ENCODE results near the gene SOHLH2. TPM values are rescaled to one million over a fixed set of nuclear protein-coding genes. Genes with fewer than 3 reads are reported as not detected.
A peak's percentile ranks its signal among the peaks of the same experiment; 100 is the strongest.

Gene SOHLH2
- polyA plus RNA-seq, 3 donors: 0.72 to 3.4 (median 3.0) TPM

DNA sequence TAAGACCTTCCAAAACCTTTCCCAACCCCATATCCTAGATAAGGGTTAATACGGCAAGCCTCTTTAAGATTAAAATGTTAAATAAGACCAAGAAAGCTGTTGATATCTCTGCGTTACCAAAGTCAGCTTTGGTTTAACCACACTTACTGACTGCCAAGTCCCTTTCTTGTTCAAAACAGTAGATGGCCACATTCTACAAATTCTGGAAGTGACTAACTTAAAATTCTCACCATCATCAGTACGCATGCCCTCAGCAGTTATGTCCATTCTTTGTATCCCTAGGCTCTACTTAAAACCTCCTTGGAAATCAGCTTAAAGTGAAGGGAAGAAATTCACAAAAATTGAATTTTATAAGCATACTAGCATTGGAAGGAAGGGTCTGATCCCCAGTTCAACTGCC is 23.6 kb downstream of the SOHLH2 start:
- no peak for DNase-seq (ENCODE audit: low read depth in 3 of 3, low spot score in 2 of 3)

DNA sequence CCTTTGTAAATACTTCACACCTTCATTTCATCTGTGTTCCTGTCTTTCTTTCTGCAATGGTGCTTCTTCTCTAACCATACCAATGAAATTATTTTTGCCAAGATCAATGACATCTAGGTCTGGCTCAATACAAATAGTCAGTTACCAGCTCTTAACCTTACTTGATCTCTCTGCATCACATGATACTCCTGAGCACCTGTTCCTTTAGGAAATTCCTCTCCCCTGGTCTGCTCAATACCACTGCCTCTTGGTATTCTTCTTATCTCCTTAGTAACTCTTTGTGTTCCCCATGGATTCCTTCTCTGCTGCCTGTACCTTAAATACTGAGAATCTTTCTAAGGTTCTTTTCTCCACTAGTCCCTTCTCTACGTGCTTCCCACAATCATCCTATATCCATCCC is 25.9 kb downstream of the SOHLH2 start:
- DNase-seq (ENCODE audit: low read depth in 3 of 3, low spot score in 2 of 3): no peak

DNA sequence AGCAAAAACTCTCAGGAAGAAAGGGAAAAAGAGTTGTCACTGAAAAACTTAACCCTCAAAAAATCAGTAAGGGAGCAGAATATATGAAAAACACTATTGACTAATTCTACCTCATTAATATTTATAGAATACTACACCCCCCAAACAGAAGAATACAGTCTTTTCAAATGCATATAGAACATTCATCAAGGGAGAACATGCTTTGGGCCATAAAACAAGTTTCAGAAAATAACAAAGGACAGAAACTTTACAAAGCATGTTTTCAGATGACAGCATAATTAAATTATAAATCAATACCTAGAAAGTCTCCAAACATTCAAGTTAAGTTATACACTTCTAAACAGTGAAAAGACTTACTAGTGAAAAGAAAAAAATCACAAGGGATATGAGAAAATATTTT is 30.5 kb downstream of the SOHLH2 start:
- DNase-seq (ENCODE audit: low read depth in 3 of 3, low spot score in 2 of 3): no peak

DNA sequence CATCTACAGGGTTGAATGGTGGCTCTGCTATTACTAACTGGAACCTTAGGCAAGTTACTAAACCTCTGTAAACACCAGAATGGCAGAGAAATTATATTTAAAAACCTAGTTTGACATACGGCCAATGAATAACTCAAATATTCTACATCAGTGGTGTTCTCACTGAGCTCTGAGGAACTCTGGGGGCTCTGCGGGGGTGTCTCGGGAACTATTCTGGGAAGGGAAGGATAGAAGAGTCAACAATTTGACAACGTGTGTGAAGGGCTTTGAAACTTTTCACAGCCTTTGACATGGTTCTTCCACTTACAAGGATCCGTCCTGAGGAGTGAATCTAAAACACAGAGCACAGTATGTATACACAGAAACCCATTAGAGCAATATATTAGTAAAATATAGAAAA is 38.7 kb downstream of the SOHLH2 start:
- no peak for DNase-seq (ENCODE audit: low read depth in 3 of 3, low spot score in 2 of 3)

DNA sequence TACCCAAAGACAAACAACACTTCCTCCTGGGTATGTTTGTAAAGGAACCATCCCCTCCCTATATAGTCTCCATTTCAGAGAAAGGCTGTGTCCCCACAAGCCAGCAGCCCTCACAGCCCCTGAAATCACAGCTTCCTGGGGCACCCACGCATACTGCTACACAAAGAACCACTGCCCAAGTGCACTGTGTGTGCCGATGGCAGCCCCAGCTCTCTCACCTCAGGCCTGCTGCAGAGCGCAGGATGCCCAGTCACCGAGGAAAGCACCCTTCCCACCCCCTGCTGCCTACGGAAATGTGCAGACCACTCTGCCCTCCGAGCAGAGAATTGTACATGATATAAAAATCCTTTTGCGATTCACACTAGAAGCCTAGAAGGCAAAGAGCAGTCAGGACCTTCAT is 39.4 kb downstream of the SOHLH2 start:
- no peak for DNase-seq (ENCODE audit: low read depth in 3 of 3, low spot score in 2 of 3)

DNA sequence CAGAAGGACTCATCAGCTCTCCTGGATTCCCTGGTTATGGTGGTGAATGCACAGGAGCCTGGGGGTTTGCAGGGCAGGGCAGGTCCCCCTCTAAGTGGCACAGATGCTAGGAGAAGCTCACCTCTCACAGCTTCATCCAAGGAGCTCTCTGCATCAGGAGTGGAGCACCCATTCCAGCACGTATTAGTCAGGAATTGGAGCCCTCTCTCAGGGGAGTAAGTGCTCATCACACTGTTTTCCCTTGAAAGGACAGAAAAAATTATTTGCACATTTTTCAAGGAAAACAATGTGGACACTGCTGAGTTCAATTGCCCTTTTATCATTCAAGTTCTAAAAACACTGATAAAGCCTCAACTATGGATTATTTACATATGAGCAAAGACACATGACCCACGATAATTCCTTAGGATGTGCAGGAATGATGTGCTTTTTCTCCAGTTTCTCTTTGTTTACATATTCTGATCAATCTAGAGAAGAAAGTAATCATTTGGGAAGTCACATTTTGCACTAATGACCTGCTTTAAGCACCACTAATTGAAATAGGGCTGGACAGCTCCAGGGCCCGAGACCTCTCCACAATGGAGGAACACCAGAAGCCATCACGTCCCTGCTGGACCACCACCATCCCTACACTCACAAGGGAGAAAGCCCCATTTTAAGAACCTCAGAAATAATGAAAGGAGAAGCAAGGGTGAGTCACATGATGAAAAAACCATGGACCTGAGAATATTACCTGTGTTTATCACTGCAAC is 40.6 kb downstream of the SOHLH2 start:
- no peak for DNase-seq (ENCODE audit: low read depth in 3 of 3, low spot score in 2 of 3)

DNA sequence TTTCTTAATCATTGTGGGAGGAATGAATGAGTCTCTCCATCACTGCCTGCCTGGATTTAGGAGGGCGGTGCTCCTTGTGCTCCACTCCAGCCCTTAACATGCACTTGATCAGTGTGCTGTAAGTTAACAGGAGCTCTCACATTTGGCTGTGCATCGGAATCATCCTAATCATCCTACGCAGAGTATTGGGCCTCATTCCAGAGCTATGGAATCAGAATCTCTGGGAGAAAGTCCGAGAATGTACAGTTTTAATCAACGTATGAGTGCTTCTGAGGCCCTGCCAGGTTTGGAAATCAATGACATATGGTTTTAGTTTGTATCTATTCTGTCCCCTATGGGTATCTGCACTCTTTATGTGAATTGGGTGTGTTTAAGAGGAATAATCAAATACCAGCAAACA is 48.3 kb downstream of the SOHLH2 start:
- no peak for DNase-seq (ENCODE audit: low read depth in 3 of 3, low spot score in 2 of 3)

DNA sequence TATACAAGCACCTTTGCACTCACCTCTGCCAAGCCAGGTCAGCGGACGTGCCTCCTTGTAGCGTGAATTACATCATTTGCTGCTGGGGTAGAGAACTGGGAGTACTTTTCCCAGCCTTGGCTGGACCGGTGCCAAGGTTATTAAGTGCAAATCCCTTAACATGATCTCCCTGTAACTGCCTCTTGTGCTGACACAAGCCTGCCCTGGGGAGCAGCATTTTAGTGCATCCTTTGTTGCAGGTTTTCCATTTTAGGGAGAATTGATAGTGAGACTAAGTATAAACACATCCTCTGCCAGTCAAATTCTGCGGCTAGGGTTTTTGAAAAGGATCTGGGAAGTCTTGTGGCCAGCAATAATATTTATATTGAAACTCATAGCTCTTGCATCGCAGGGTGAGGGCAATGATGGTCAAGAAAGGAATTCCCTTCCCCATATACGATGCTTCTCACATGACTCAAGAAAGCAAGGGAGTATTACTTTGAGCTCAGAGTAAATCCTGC is 50.5 kb downstream of the SOHLH2 start:
- DNase-seq (ENCODE audit: low read depth in 3 of 3, low spot score in 2 of 3): peak; percentile 18 to 47 (median 46)

DNA sequence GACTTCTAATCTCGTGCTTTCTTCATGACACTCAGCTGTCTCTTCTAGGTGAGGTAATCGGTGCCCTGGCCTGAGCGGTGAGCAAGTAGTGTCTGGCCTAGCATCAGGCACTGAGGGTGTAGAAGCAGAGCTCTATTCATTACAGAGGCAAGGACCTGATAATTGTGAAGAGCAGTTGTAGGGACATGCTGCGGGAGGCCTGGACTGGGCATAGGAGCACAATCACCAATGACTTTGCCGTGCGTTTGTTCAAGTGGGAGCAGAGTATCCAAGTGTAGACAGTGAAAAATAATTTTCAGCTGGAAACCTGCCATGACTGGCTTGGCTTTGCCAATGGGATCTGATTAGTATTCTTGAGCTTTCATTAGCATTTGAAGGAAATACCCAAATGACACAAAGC is 51.1 kb downstream of the SOHLH2 start:
- DNase-seq (ENCODE audit: low read depth in 3 of 3, low spot score in 2 of 3): no peak

DNA sequence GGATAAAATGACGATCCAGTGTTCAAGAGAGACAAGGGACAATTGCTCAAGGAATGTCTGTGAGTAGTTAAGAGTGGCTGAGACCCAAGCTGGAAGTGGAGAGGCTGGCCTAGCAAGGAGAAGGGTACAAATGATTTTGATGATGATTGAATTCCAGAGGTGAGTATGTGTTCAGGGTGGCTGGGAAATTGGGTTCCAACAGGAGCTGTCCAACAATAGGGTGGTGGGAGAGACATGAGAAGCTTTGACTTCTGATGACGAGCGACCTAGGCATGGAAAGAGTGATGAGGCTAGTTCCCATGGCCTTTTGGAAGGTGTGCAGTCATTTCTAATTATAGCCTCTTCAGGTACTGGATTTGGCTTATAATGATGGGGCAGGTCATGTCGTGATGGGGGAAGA is 54.1 kb downstream of the SOHLH2 start:
- DNase-seq (ENCODE audit: low read depth in 3 of 3, low spot score in 2 of 3): no peak

DNA sequence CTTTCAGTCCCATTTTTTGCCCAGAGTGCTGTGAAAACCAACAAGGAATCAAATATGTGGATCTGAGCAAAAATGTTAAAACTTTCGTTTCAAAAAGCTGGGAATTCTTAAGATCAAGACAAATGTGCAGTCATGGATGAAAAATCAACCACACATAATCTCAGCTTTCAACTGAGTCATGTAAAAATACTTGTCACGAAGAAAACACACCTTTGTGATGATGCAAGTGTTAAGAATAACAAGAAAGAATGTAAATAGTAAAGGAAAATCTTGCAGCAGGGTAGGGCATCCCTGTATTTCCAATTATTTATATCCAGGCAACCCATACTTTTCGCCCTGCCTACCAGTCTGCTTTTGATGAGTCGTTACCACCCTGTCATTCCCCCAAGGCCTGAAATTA is 55.7 kb downstream of the SOHLH2 start:
- no peak for DNase-seq (ENCODE audit: low read depth in 3 of 3, low spot score in 2 of 3)

DNA sequence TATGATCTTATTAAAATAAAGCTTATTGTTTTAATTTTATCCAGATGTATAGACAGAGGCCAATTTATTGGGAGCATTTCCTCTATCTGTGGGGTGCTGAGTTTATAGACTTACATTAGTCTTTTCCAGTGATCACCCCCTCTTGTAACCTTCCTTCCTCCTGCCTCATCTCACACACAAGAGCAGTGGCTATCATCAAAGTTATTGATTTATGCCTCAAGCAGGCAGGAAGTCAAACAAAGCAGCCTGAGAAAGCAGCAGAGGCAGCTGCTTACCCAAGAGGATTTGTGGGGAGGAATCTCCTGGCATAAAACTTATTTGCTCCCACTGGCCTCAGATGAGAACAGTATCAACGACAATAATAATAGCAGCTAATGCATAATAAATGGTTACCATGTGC is 56.9 kb downstream of the SOHLH2 start:
- DNase-seq (ENCODE audit: low read depth in 3 of 3, low spot score in 2 of 3): no peak

DNA sequence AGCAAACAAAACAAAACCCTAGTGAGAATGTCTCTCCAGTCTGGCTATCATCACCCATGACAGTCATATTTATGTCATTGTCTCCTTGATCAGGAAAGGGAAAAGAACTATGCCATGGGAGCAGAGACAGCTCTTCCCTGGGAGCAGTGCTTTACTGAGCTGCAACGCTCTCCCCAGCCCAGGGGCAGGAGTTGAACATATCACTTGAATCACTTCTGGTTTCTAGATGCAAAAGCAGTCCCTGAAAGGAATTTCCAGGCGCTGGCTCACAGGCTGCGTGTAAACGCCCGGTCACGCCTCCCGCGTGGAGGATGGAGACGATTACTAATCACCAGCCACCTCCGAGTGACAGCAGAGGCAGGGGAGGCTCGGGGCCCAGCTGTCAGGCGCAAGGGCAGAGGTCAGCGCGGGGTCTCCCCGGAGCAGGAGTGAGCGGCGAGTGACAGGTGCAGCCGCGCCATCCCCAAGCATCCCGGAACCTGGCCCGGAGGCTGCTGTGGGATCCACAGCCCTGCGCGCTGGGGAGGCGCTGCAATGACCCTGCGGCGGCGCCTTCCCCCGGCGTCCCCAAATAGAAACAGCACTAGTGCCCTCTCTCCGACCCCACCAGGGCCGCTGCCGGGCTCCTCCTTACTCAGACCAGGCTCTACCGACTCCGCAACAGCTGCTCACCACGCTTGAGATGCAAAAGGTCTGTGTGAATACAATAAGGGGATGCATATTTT is 59.6 kb downstream of the SOHLH2 start:
- no peak for DNase-seq (ENCODE audit: low read depth in 3 of 3, low spot score in 2 of 3)

DNA sequence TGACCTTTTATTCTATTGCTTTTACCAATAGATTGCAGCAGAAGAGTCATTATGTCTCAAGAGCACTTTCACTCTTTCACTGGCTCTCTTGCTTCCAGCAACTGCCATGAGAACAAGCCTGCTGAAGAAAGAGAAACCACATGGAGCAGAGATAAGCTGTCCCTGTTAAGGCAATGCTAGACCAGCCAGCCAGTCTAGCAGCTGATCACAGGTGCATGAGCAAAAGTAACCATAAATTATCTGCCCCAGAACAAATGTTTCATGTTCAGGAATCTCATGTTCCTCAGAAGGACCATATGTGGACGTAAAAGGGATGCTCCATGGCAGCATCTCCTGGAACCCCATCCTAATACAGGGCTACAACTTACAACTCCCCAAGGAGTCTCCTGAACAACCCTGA is 62.8 kb downstream of the SOHLH2 start:
- no peak for DNase-seq (ENCODE audit: low read depth in 3 of 3, low spot score in 2 of 3)

DNA sequence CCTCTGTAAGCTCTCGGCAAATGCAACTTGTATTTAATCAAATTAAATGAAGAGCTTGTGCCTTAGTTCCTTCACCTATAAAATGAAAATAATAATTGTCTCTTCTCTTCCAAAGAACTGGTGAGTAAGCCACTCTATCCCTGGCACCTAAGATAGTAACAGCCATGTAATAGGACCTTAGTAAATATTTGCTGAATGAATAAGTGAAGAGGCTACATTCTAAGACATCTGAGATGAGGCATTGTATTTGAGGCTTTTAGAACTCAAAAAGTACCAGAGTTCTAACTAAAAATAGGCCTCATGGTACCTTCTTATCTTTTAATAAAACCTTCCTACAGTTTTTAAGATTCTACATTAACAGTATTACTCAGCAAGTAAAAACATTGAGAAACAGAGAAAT is 65.9 kb downstream of the SOHLH2 start:
- DNase-seq (ENCODE audit: low read depth in 3 of 3, low spot score in 2 of 3): no peak

DNA sequence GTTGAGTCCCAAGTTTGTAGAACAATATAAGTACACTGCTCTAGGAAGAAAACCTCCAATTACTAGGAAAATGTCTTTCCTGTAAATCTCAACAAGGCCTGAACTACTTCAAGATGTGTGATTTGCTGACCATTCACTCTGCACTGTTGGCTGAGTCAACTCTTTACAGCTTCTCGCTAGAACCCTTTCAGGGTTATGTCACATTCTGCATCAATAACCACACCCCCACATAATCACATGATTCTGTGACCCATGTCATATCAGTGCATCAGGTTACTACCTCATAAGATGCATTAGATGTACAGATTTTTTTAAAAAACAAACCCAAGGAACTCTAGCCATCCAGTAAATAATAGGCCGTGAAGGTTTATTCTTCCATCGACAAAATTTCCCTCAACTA is 67.0 kb downstream of the SOHLH2 start:
- DNase-seq (ENCODE audit: low read depth in 3 of 3, low spot score in 2 of 3): no peak

DNA sequence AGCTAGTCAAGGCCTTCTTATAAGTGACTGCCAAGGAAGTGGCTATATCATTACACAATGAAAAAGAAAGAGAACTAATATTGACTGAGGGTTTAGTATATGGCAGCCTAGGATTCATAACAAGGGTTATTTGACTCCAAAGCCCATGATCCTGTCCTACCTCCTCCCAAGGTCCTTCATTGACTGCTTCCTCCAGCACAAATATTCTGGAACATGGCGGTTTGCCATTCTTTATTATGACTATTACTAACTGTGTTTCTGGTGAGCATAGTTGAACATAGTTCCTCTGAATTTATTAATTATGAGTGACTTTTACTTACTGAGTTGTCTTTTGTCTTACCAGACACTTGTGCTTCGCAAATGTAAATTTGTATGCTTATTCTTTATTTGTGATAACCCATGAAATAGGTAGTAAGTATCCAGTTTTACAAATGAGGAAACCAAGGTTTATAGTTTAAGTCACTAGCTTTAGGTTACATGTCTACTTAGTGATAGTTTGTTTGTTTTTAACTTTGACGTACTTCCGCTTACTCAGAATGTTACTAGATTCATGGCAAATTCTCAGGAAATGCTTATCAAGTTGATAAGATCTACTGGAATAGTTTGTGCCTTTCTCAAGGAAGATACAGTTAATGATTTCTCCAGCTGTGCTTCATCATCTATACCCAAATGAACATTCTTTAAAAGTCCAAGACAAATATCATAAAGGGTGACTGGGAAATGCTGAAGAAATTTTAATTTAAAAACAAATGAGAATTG is 67.7 kb downstream of the SOHLH2 start:
- no peak for DNase-seq (ENCODE audit: low read depth in 3 of 3, low spot score in 2 of 3)

DNA sequence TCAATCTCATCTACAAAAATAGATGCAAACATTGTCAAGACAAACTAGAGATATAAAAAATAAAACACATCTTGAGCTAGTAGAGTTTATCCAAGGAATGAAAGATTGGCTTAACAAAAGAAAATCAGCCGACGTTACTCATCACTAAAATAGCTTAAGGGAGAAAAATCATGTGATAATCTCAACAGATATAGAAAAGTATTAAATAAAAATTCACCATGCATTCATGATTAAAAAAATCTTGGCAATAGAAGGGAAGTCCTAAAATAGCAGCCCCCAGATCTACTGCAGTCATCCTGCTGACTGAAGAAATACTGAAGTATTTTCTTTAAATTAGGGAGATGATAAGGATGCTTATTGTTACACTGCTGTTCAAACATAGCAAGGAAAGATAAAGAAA is 70.6 kb downstream of the SOHLH2 start:
- DNase-seq (ENCODE audit: low read depth in 3 of 3, low spot score in 2 of 3): no peak

DNA sequence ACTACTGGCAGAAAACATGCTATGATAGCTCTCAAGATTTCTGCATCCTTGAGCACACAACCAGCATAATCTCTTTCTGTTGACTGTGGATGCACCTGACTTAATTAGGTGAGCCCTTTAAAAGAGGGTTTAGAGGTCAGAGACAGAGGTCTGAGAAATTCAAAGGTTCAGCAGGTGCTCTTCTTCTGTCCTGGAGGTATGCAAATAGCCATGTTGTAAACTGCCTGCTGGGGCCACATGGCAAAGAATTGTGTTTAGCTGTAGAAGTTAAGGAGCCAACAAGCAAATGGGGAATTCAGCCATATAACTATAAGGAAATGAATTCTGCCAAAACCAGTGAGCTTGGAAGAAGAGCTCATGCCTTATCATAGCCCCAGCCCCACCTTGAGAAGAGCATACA is 71.6 kb downstream of the SOHLH2 start:
- DNase-seq (ENCODE audit: low read depth in 3 of 3, low spot score in 2 of 3): no peak

DNA sequence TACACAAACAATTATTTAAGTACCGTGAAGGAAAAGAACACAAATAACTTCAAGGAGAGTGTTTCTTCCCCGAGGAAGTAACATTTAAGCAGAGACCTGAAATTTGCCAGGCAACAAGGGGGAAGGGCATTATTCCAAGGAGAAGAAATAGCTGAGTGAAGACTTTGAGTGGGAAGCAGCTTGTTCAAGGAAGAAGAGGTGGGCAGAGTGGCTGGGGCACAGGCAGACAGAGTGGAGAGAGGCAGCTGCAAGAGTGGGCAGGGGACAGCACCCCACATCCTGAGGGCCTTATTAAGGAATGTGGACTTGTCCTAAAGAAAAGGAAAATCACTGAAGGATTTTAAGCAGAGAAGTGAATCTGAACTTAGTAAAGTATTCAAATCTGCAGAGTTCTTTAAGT is 78.5 kb downstream of the SOHLH2 start:
- no peak for DNase-seq (ENCODE audit: low read depth in 3 of 3, low spot score in 2 of 3)

DNA sequence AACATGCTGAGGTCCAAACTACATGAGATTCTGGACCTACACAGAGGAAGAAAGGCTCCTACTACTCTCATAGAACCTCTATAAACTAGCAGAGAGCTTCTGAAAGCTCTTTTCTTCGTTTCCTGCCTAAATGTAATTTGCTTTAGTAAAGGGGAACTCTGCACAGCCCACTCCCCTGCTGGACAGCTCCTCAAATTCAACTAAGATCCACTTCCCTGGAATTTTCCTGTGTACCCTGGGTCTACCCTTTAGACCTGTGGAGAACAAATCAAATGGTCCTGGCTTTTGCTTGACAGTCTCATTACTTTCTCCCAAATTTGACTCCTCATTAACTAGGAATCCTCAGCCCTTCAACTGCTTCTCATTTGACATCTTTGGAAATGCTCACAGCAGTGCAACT is 79.7 kb downstream of the SOHLH2 start:
- no peak for DNase-seq (ENCODE audit: low read depth in 3 of 3, low spot score in 2 of 3)
